NCI-H774 (cell line): ENCODE results near the gene TMEM119.
"Not testable (repeated sequence)": the region's sequence is repeated elsewhere in the genome, so short reads cannot be mapped to it uniquely, and the experiment has no call there.

Experiments
- DNase-seq: peaks from one replicate; lab custom pipeline; 2025; lab: John Stamatoyannopoulos, UW

TMEM119 gene

DNA sequence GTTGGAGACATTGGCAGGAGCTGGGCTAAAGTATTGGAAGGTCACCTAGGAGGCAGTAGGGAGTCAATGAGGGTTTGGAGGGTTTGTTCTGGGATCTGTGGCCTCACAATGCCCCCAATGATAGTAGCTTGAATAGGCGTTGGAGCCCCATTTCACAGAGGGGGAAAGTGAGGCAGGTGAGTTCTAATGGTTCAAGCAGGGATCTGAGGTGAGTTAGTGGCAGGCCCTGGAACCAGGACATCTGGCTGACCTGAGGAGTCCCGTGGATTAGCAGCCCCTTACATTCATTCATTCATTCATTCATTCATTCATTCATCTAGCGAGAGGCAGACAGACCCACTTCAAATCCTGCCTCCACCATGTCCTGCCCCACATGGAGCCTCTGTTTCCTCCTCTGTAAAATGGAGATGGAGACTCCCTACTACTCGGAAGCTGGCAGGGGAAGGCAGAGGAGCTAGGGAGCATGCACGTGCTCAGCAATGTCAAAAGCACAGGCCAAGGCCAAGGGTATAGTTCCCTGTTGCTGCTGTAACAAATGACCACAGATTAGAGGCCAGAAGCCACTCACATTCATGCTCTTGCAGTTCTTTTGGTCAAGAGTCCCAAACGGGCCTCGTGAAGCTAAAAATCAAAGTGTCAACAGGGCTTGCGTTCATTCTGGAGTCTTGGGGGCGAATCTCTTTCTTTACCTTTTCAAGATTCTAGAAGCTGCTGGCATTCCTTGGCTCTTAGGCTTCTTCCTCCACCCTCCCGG lies 2.2 kb upstream of the TMEM119 start:
- DNase-seq = no peak

DNA sequence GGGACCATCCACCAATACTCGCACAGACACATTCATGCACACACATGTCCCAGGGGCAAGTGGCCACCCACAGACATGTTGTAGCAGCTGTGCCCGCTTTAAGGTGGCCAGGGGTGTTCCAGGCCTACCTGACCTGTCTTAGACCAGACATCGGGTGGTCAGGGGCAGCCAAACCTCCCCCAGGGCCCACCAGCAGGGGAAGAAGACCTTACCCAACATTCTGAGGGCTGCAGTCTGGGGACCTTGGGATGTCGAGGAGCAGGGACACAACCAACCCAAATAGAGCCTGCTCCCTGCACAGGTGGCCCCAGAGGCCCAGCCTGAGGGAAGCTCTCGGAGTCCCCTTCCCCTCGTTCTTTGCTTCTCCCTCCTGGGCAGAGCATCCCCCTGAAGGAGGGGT lies 1.7 kb upstream of the TMEM119 start:
- no peak for DNase-seq

DNA sequence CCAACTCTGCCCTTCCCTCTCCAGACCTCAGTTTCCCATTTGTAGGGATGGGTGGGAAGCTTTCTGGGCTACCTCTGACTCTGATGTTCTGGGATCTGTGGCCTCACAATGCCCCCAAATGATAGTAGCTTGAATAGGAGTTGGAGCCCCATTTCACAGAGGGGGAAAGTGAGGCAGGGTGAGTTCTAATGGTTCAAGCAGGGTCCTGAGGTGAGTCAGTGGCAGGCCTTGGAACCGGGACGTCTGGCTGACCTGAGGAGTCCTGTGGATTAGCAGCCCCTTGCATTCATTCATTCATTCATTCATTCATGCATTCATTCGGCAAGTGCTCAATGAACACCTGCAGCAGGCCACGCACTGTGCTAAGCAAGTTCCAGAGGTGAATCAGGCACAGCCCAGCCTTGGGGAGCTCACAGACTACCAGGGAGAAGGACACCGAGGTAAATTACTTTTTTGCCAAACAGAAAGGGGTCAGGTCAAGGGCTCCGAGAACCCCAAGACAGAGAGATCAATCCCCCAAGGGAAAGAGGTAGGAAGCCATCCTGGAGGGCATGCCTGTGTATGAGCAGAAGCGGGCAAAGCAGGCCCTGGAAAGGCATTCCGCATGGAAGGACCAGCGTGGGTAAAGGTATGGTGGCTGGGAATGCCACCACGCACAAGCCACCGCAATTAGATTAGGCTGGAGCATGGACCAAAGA lies 818 bp upstream of the TMEM119 start:
- no peak for DNase-seq

DNA sequence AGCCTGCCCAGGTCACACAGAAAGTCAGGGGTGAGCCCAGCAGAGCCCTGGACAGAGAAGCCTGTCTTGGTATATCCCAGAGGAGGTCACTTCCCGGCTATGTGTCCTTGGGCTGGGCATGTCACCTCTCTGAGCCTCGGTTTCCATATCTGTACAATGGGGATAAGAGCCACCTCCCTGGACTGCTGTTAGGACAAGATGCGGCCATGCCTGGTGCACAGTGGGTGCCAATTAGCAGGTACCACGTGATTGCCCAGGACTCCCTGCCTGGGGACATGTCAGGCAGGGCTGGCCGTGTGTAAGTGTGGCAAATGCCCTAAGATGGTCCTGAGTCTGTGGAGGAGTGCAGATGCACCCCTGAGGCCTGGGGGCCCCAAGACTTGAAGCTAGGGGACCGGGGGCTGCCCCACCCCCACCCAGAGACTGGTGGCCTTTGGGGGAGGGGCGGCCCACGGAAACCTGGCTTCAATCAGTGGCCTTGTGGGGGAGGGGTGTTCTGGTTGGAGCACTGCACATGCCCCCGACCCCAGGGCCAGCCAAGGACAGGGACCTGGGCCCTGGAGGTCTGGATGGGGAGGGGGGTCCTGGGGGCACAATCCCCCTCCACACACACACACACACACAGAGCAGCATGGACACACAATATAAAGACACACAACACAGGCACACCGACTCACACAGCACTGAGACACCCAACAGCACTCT lies 878 bp downstream of the TMEM119 start:
- DNase-seq = no peak

DNA sequence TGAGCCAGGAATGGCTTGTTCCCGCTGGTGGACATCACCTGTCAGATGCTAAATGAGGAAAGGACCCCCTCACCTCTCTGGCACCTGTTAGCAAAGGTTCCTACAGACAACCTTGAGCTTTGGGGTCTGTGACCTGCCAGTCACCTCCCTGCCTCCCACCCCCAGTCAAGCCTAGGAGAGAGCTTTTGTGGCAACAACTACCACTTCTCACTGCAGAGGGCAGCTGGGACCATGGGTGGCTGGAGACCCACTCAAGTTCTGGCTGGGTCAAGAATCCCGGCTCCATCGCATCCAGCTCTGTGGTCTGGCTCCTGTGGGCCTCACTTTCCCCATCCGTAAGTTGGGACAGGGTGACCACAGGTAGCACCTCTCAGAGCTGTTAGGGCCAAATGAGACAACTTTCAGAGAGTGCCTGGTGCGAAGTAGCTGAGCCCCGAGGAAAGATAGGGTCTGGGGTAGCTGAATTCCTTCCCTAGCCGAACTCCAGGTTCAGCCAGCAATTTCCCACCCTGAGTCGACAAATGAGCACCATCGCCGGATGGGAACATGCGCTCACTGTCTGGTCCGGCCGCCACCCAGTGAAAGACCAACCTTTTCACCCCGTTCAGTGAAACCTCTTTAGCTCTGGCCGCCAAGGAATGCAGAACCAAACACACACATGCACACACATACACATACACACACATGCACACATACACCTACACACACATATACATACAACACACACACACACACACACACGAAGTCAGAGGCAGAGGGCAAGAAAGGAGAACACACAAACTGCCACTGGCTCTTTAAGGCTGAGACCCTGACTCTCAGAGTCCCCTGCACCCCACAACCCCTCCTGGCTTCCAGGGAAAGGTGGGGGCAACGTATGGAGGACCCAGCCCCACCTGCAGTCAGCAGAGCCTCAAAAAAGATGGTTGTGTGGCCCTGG lies 1.9 kb downstream of the TMEM119 start:
- no peak for DNase-seq

DNA sequence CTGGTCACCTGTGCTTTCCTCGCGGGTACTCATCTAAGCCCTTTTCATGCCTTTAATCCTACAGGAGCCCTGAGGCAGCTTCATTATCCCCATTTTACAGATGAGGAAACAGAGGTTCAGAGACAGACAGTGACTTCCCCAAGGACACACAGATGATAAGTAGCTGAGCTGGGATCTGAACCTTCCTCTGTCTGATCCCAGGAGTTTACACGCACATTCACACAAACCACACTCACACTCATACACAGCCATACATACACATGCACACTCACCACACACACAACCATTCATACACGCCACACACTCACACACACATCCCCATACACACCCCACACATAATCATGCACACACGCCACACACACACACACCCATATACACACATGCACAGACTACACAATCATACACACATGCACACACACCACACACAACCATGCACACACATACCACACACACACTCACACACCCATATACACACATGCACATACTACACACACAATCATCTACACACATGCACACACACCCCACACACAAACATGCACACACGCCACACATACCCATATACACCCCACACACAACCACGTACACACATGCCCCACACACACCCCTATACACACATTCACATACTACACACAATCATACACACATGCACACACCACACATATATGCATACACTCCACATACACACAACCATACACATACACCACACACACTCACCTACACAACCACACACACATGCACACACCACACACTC lies 2.7 kb downstream of the TMEM119 start:
- no peak for DNase-seq

DNA sequence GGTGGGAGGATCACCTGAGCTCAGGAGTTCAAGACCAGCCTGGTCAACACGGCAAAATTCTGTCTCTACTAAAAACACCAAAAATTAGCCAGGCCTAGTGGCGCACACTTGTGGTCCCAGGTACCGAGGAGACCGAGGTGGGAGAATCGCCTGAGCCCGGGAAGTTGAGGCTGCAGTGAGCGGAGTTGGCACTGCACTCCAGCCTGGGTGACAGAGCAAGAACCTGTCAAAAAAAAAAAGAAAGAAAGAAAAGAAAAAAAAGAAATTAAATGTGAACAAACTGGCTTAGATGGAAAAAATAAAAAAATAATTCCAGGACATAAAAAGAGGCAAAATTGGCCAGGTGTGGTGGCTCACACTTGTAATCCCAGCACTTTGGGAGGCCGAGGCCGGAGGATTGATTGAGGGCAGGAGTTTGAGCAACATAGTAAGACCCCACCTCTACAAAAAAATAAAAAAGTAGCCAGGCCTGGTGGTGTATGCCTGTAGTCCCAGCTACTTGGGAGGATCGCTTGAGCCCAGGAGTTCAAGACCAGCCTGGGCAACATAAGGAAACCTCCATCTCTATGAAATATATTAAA lies 3.5 kb downstream of the TMEM119 start:
- no peak for DNase-seq

DNA sequence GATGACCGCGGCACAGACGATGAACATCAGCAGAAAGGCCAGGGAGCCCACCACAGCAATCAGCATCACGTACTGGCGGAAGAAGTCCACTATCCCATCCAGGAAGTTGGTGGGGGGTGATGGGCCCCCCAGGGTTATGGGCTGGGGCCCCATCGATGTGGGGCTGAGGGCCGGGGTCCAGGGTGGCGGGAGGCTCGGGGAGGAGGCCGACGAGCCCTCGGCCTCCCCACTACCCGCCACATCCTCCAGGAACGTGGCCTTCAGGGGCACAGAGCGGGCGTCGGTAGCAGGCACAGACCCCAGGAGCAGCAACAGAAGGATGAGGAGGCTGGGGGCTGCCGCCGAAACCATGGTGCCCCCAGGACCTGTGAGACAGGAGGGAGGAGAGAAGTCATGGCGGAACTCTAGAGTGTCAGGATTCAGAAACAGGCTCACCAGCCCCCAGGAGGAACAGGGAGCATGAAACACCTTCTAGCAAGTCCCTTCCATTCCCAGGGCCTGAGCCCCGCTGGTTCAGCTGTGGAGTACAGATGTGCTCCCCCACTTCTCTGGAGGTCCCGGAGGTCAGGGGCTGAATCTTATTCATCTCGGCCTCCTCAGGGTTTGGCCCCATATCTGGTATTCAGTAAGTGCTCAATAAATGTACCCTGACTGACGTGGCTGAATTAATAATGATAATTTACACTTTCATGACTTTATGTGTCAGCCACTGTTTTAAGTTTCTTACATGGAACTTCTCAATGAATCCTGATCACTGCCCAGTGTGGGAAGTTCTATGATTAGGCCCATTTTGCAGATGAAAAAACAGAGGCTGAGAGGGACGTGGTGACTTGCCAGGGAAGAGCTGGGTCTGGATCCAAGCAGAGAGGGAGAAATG lies 5.6 kb downstream of the TMEM119 start:
- no peak for DNase-seq

DNA sequence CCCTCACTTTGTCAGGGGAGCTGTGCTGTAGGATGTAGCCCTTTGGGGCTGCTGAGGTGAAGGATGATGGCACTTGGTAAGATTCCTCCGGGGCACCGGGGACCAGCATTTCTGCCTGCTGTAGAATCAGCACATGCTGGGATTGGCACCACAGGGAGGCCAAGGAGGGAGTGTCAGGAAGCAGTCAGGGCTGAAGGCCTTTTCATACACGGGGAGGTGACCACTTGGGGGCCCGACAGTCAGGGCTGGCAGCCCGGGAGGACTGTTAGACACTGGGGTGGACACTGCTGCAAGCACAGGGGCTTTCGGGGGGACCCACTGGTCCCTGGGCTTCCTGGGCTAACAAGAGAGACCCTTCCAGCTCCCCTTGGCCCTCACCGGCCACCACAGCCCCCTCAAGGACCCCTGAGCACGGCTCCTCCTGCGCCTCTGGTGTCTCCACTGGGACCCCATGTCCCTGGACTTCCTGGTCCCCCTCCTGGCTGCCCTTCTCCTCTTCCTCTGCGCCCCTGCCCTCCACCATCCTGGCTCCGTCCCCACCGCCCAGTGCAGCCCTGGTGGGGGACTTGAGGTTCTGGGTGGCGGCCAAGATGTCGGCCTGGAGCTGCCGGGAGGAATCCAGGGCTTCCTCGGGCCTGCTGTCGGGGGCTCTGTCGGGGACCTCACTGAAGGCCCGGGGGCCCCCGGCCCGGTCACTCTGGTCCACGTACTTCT lies 6.5 kb downstream of the TMEM119 start:
- no peak for DNase-seq

DNA sequence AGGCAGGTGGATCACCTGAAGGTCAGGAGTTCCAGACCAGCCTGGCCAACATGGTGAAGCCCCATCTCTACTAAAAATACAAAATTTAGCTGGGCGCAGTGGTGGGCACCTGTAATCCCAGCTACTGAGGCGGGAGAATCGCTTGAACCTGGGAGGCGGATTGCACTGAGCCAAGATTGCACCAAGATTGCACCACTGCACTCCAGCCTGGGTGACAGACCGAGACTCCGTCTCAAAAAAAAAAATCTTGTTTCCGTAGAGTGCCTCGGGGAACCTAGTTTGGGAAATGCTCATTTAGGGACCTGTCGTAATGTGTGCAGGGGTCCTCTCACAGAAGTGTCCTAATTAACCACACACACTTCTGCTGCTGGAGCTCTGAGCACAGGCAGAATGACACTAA lies 7.4 kb downstream of the TMEM119 start:
- DNase-seq = not testable (repeated sequence)

DNA sequence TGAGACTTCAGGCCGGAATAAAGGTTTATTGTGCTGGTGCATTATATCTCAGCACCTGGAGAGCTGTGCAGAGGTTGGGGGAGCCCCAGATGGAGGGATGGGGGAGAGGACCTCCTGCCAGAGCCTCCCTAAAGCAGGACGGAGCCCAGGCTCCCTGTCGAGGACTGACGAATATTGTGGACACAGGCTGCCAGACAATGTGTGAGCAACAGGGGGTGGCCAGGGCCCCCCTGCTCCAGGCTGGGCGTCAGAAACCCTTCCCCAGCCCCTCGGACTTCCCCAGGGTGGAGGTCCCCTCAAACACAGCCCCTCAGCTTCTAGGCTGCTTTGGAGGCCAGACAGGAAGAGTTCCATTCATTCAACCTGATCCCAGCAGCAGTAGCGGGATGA lies 8.0 kb downstream of the TMEM119 start:
- DNase-seq = no peak

DNA sequence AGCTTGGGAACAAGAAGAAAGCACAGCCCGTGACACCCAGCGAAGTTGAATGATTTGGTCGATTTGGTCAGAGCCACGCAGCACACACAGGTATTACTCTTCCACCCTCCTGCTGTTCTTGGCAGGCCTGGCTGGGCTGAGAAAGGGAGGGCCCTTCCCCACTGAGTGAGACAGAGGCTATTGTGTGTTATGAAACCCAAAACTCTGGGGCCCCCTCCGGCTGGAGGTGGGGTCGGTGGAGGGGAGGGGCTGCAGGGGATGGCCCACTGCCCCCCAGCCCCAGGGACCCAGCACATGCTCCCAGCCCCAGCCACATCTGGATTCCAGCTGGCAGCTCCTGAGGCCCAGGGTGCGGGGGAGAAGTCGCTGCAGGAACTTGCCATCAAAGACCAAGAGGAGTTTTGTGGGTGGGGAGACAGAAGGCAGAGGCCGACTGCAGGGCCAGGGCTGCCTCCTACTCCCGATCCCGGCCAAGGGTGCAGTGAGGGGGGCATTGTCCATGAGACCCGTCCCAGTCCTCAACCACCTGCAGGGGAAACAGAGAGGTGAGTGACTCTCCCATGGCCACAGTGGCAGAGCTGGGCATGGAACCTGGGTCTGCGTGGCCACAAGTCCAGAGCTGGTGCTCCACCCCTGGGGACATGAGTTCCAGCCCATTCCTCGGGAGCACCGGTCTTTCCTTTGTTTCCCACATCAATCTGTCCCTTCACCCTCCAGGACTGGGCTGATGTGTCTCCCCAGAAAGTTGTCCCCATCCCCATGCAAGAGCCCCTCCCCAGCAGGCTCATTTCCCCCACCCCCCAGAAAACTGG lies 8.7 kb downstream of the TMEM119 start:
- DNase-seq = no peak

DNA sequence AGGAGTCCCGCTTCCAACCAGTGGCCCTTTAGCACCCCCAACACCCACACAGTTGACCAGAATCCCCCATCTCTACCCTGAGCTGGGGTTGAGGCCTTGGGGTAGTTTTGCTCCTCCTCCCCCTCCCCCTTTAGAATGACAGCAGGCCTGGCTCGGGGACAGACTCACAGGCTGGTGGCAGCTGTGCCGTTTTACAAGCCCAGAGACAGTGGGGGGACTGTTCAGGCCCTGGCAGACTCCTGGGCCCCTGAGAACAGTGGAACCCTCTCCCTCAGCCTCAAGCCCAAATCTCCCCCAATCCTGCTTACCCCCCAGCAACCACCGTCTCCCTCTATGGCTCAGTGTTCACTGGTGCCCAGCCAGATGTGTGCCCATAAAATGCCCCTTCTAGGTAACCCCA lies 10.1 kb downstream of the TMEM119 start:
- DNase-seq = no peak

DNA sequence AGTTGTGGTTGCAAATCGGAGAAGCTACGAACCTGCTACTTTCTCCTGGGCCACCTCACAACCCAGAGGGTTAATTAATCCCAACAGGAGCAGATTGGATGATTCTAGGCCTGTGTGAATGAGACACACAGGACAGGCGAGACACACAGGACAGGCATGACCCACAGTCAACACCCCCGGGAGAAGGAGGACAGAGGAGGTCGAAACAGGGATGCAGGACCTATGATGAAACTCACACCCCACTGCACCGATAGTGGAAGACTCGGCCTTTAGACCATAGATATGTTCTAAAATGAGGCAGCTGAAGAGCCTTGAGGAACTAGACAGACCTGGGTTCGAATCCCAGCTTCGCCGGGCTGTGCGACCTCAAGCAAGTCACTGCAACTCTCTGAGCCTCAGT lies 11.6 kb downstream of the TMEM119 start:
- DNase-seq = no peak

DNA sequence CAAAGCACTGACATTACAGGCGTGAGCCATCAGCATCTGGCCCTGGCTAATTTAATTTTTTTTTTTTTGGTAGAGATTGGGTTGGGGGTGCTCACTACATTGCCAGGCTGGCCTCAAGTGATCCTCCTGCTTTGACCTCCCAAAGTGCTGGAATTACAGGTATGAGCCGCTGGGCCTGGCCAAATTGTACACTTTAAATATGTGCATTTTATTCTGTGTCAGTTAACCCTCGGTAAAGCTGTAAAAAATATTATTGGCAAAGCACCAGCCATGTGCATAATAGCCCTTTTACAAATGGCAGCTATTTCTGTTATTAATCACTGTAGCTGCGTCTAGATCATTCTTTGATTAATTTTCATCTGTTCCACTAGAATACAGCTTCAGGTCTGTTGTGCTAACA lies 12.0 kb downstream of the TMEM119 start:
- no peak for DNase-seq

DNA sequence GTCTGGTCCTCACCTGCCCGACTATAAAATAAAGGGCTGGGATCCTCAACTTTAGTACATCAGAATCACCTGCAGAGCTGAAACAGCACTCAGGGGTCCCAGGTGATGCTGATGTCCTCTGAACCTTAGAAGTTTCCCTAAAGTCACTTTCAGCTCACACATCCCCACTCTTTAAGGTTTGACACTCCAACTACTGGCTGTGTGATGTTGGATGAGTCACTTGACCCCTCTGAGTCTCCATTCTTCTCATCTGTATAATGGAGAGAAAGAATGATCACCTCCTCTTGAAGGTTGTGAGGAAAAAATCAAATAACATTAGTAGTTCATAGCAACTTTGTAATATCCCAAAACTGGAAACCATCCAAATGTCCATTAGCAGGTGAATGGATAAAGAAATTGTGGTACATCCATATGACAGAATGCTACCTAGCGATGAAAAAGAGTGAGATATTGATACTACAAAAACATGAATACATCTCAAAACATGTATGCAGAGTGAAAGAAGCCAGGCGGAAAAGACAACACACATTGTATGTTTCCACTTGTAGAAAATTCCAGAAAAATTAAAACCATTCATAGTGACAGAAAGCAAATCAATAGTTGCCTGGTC lies 13.3 kb downstream of the TMEM119 start:
- no peak for DNase-seq

DNA sequence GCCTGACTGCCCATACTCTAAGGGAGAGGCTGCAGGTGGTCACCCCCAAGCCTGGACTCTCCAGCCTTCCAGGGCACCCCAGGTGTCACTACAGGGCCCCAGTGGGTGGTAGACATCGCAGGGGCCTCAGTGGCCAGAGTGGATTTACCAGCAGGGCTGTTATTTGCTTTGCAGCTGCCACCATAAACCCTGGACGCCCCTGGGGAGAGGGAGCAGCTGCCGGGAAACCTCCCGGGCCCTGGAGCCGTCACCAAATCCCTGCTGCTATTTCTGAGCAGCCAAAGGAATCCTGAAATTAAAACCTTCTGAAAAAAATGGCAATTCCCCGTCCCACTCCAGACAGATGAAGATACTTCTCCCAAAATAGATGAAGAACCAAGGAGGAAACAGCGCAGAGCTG lies 13.9 kb downstream of the TMEM119 start:
- DNase-seq = no peak
